K562 (cell line): ENCODE measurements around the gene RPL3. TPM values are rescaled to one million over a fixed set of nuclear protein-coding genes. Genes with fewer than 3 reads are reported as not detected.
A peak's percentile ranks its signal among the peaks of the same experiment; 100 is the strongest.

Experiments used
- DDX20 ChIP-seq: fragments of 450-650 bp; IDR thresholded peaks from 2 replicates; pipeline ENCODE4 v1.6.1; 2016; ENCODE audit warnings: missing genetic modification characterization, low read depth, mild to moderate bottlenecking, missing compliant biosample characterization, moderate library complexity
- EGR1 ChIP-seq: fragments of 450-650 bp; conservative IDR thresholded peaks from 2 replicates; pipeline ENCODE4 v1.6.1; 2017; ENCODE audit warnings: mild to moderate bottlenecking
- ELK3 ChIP-seq: fragments of 450-650 bp; formaldehyde crosslinking; IDR thresholded peaks from 2 replicates; pipeline ENCODE4 v1.4.0; 2020; ENCODE audit warnings: mild to moderate bottlenecking
- HDAC1 ChIP-seq, 2 experiments: fragments of 450-650 bp; IDR thresholded peaks; 2 replicates each; pipeline ENCODE4 v1.6.1; 2016 to 2017; ENCODE audit warnings: inconsistent platforms in 1 of 2, mild to moderate bottlenecking in 1 of 2, moderate library complexity in 1 of 2
- HMG20A ChIP-seq: fragments of 450-650 bp; formaldehyde crosslinking; conservative IDR thresholded peaks from 2 replicates; pipeline ENCODE4 v1.4.0; 2020; ENCODE audit warnings: mild to moderate bottlenecking, mixed read lengths
- MTA1 ChIP-seq: fragments of 450-650 bp; IDR thresholded peaks from 2 replicates; pipeline ENCODE4 v1.6.1; 2017; ENCODE audit warnings: borderline replicate concordance
- RBM14 ChIP-seq: fragments of 200-400 bp; formaldehyde crosslinking; IDR thresholded peaks from 2 replicates; pipeline ENCODE4 v1.6.1; 2018; ENCODE audit warnings: low read depth, mild to moderate bottlenecking, low read length, moderate library complexity, borderline replicate concordance; ENCODE audit not compliant: insufficient read depth
- YBX1 ChIP-seq: fragments of 450-650 bp; IDR thresholded peaks from 2 replicates; pipeline ENCODE4 v1.7.1; 2016; ENCODE audit warnings: mild to moderate bottlenecking
- ZBTB26 ChIP-seq: fragments of 450-650 bp; formaldehyde crosslinking; IDR thresholded peaks from 2 replicates; pipeline ENCODE4 v1.4.0; 2022; ENCODE audit warnings: missing genetic modification characterization
- ZBTB8A ChIP-seq: fragments of 450-650 bp; IDR thresholded peaks from 2 replicates; pipeline ENCODE4 v1.6.1; 2018; ENCODE audit warnings: mild to moderate bottlenecking, moderate library complexity; ENCODE audit not compliant: partially characterized antibody
- ZNF584 ChIP-seq: fragments of 200-800 bp; sonication (Bioruptor generic); IDR thresholded peaks from 2 replicates; pipeline ENCODE4 v1.6.1; 2016; ENCODE audit warnings: low read depth, mild to moderate bottlenecking, missing genetic modification characterization, missing compliant biosample characterization
- polyA plus RNA-seq, 8 experiments: library from polyadenylated mRNA; depleted of rRNA in 4 of 8; stranded (reverse) in 5 of 8; unstranded in 3 of 8; fragments of >200 nt; fragmentation: Nextera tagmentation in 2 of 8; fragmentation: Illumina TruSeq in 1 of 8; extraction: Ambion mirVana in 2 of 8; extraction: Trizol in 1 of 8; gene quantifications; 2 replicates each; pipeline versions ENCODE4 v1.2.1 to v1.2.3, GENCODE V29; 2011 to 2014; ENCODE audit warnings: inconsistent platforms in 1 of 8, missing spikeins in 1 of 8
- total RNA-seq, 7 experiments: library from RNA; depleted of rRNA in 6 of 7; stranded (reverse); fragments of >200 nt in 6 of 7; fragmentation: Illumina TruSeq in 2 of 7; extraction: Trizol in 2 of 7; gene quantifications; 2 replicates each; pipeline versions ENCODE4 v1.2.1 to v1.2.3, GENCODE V29; 2011 to 2021; ENCODE audit warnings: low replicate concordance in 1 of 7
- TF ChIP-seq, protein P1 (sequence below): fragments of 250-450 bp; sonication (Bioruptor Pico); IDR thresholded peaks from 2 replicates; pipeline ENCODE4 v1.8.0; 2022; ENCODE audit warnings: inconsistent platforms, mild to moderate bottlenecking, moderate library complexity, borderline replicate concordance
- TF ChIP-seq, protein P2 (sequence below): fragments of 450-650 bp; IDR thresholded peaks from 2 replicates; pipeline ENCODE4 v1.6.1; 2016; ENCODE audit warnings: low read depth, mild to moderate bottlenecking, moderate library complexity
- TF ChIP-seq, protein P3 (sequence below), 3 experiments: IDR thresholded peaks in 2 of 3; conservative IDR thresholded peaks in 1 of 3; 2 replicates each; pipeline ENCODE4 v1.5.1; 2011 to 2012; ENCODE audit warnings: low read length in 3 of 3, mild to moderate bottlenecking in 3 of 3, control low read depth in 2 of 3, improper control_type of control experiment in 1 of 3, inconsistent platforms in 1 of 3, low read depth in 1 of 3, mixed read lengths in 1 of 3, moderate library complexity in 1 of 3; ENCODE audit not compliant: insufficient read depth in 2 of 3
- TF ChIP-seq, protein P4 (sequence below): fragments of 450-650 bp; IDR thresholded peaks from 2 replicates; pipeline ENCODE4 v1.6.1; 2017; ENCODE audit warnings: antibody characterized with exemption, mild to moderate bottlenecking

RPL3 gene
- total and polyA plus RNA-seq, 9 of the 15 experiments (the other 6 are each of a cell fraction or from before 2014, with no cell fraction given), result 1,624 to 4,066 (median 2,565) TPM

DNA sequence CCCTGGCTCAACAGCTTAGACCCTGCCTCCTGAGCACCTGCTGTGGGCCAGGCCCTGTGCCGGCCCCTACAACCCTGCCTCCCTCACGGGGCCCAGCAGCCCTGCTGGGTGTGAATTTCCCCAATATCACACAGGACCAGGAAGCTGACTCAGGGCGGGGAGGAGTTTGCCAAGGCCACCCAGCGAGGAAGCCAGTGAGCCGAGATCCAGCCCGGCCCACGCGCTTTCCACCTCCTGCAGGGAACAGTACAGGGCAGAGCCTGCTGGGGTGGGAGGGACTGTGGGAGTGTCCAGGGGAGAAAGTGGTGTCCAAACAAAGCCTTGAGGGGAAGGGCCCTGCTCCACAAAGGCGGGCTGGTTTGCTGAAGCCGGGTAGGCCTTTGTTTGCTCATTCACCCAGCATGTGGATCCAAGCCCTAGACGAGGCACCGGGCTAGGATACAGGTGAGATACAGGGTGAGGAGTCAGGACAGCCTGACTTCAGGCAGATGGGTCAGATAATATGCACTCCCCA lies 26.8 kb downstream of the RPL3 start (continued):
- TF ChIP-seq, protein P1, sequence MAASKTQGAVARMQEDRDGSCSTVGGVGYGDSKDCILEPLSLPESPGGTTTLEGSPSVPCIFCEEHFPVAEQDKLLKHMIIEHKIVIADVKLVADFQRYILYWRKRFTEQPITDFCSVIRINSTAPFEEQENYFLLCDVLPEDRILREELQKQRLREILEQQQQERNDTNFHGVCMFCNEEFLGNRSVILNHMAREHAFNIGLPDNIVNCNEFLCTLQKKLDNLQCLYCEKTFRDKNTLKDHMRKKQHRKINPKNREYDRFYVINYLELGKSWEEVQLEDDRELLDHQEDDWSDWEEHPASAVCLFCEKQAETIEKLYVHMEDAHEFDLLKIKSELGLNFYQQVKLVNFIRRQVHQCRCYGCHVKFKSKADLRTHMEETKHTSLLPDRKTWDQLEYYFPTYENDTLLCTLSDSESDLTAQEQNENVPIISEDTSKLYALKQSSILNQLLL (CRISPR knock-in tag), result no peak
- TF ChIP-seq, protein P2, sequence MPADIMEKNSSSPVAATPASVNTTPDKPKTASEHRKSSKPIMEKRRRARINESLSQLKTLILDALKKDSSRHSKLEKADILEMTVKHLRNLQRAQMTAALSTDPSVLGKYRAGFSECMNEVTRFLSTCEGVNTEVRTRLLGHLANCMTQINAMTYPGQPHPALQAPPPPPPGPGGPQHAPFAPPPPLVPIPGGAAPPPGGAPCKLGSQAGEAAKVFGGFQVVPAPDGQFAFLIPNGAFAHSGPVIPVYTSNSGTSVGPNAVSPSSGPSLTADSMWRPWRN, result no peak
- TF ChIP-seq, protein P3, sequence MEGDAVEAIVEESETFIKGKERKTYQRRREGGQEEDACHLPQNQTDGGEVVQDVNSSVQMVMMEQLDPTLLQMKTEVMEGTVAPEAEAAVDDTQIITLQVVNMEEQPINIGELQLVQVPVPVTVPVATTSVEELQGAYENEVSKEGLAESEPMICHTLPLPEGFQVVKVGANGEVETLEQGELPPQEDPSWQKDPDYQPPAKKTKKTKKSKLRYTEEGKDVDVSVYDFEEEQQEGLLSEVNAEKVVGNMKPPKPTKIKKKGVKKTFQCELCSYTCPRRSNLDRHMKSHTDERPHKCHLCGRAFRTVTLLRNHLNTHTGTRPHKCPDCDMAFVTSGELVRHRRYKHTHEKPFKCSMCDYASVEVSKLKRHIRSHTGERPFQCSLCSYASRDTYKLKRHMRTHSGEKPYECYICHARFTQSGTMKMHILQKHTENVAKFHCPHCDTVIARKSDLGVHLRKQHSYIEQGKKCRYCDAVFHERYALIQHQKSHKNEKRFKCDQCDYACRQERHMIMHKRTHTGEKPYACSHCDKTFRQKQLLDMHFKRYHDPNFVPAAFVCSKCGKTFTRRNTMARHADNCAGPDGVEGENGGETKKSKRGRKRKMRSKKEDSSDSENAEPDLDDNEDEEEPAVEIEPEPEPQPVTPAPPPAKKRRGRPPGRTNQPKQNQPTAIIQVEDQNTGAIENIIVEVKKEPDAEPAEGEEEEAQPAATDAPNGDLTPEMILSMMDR (IDR thresholded peaks at IDR 0.05 in 2 of 3, conservative IDR thresholded peaks at IDR 0.05 in 1 of 3; ENCODE audit: insufficient read depth in 2 of 3, low read depth in 1 of 3, low read length in 3 of 3), result no peak
- peak in 1 of 2 experiments; percentile 60; a peak in 1 of 4 replicates for TF ChIP-seq HDAC1 (IDR thresholded peaks at IDR 0.05)
- TF ChIP-seq ELK3 (CRISPR knock-in tag), result no peak
- TF ChIP-seq, protein P4, sequence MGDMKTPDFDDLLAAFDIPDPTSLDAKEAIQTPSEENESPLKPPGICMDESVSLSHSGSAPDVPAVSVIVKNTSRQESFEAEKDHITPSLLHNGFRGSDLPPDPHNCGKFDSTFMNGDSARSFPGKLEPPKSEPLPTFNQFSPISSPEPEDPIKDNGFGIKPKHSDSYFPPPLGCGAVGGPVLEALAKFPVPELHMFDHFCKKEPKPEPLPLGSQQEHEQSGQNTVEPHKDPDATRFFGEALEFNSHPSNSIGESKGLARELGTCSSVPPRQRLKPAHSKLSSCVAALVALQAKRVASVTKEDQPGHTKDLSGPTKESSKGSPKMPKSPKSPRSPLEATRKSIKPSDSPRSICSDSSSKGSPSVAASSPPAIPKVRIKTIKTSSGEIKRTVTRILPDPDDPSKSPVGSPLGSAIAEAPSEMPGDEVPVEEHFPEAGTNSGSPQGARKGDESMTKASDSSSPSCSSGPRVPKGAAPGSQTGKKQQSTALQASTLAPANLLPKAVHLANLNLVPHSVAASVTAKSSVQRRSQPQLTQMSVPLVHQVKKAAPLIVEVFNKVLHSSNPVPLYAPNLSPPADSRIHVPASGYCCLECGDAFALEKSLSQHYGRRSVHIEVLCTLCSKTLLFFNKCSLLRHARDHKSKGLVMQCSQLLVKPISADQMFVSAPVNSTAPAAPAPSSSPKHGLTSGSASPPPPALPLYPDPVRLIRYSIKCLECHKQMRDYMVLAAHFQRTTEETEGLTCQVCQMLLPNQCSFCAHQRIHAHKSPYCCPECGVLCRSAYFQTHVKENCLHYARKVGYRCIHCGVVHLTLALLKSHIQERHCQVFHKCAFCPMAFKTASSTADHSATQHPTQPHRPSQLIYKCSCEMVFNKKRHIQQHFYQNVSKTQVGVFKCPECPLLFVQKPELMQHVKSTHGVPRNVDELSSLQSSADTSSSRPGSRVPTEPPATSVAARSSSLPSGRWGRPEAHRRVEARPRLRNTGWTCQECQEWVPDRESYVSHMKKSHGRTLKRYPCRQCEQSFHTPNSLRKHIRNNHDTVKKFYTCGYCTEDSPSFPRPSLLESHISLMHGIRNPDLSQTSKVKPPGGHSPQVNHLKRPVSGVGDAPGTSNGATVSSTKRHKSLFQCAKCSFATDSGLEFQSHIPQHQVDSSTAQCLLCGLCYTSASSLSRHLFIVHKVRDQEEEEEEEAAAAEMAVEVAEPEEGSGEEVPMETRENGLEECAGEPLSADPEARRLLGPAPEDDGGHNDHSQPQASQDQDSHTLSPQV, result peak; percentile 98
- no peak for TF ChIP-seq YBX1
- TF ChIP-seq DDX20 (tag), result no peak
- TF ChIP-seq ZNF584 (CRISPR knock-in tag), result no peak
- TF ChIP-seq EGR1, result peak; percentile 85
- peak; percentile 73; the same call in 1 of the 2 replicates for TF ChIP-seq MTA1
- TF ChIP-seq RBM14, result no peak
- no peak for TF ChIP-seq HMG20A (CRISPR knock-in tag)
- no peak for TF ChIP-seq ZBTB26 (CRISPR knock-in tag)
- TF ChIP-seq ZBTB8A, result no peak
